ENCODE data around the gene NPB.

Gene NPB

GRCh38 chr17:81947189-81947588 lies 45.2 kb downstream of the NPB start, which contains the start of gene MYADML2:
Gene MYADML2 (minus strand): TSS chr17:81947233. CDS start chr17:81941741, 5,492 bp downstream.
- Histone ChIP-seq H4K20me1 (ENCODE audit: control insufficient read depth, insufficient read depth, low read depth, low read length) (no peaks in the 10 kb centered on the region), H3K4me2 (ENCODE audit: low read length) (no peak within 1 kb of the TSS), H3K9me2 (replicated peaks; ENCODE audit: control insufficient read depth, low read length) (no peaks in the 10 kb centered on the region), H3K4me1 (ENCODE audit: control insufficient read depth, low read length) (peaks cover 3% of the 10 kb centered on the region), H3K79me2 (ENCODE audit: control insufficient read depth, low read length) (no peaks in the 10 kb centered on the region), H3K27me3 (ENCODE audit: control insufficient read depth, low read length) (no peaks in the 10 kb centered on the region), H3K36me3 (ENCODE audit: control insufficient read depth, low read length) (no peaks in the 10 kb centered on the region), H3K27ac (ENCODE audit: low read depth, low read length) (no peak within 1 kb of the TSS), H3F3A (ENCODE audit: control insufficient read depth, insufficient read depth) (no peaks in the 10 kb centered on the region), H3K4me3 (ENCODE audit: low read length) (no peak within 1 kb of the TSS), H3K9me3 (ENCODE audit: control insufficient read depth, insufficient read depth, low read length) (no peaks in the 10 kb centered on the region)
- TF ChIP-seq CTCF (IDR thresholded peaks at IDR 0.05; ENCODE audit: low read depth, low read length, poor library complexity, severe bottlenecking) (no peak), EZH2phosphoT487 (IDR thresholded peaks at IDR 0.05; ENCODE audit: borderline replicate concordance, low read length) (no peak)

- H3K36me3 ChIP-seq (ENCODE audit: control insufficient read depth, low read length), result no peaks in the 10 kb centered on the region
- H3K27ac ChIP-seq (ENCODE audit: low read depth, low read length), result no peak overlapping the region
- no peaks in the 10 kb centered on the region for H3K9me3 ChIP-seq (ENCODE audit: control insufficient read depth, insufficient read depth, low read length)
- H3K4me2 ChIP-seq (ENCODE audit: low read length), result no peak overlapping the region
- peaks cover 3% of the 10 kb centered on the region; the same call in 1 of the 2 replicates for H3K4me1 ChIP-seq (ENCODE audit: control insufficient read depth, low read length)
- no peaks in the 10 kb centered on the region for H3K79me2 ChIP-seq (ENCODE audit: control insufficient read depth, low read length)
- H3K27me3 ChIP-seq (ENCODE audit: control insufficient read depth, low read length), result no peaks in the 10 kb centered on the region
- no peaks in the 10 kb centered on the region for H3K9me2 ChIP-seq (replicated peaks; ENCODE audit: control insufficient read depth, low read length)
- no peak overlapping the region for H3K4me3 ChIP-seq (ENCODE audit: low read length)
- TF ChIP-seq CTCF (IDR thresholded peaks at IDR 0.05; ENCODE audit: low read depth, low read length, poor library complexity, severe bottlenecking) (no peak), EZH2phosphoT487 (IDR thresholded peaks at IDR 0.05; ENCODE audit: borderline replicate concordance, low read length) (no peak)
- no peaks in the 10 kb centered on the region for H4K20me1 ChIP-seq (ENCODE audit: control insufficient read depth, insufficient read depth, low read depth, low read length)
- H3F3A ChIP-seq (ENCODE audit: control insufficient read depth, insufficient read depth), result no peaks in the 10 kb centered on the region
Measured at GRCh38 chr17:81948635-81949378, 46.8 kb downstream of the NPB start.

DNA sequence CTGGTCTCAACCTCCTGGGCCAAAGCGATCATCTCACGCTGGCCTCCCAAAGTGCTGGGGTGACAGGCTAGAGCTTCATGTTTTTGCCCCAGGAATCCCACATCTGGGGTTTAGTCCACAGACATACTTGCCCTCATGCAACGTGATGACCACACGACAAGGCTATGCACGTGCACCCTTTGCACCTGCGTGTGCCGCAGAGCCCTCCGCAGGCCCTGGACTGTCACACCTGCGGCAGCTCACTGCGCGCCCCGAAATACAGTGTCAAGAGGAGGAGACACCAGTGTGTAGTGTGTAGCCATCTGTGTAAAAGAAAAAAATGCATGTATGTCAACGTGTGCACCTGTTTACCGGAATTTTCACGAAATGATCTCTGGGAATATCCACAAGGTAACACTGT lies 48.5 kb downstream of the NPB start:
- Histone ChIP-seq H3F3A (ENCODE audit: control insufficient read depth, insufficient read depth) (no peaks in the 10 kb centered on the region), H3K27ac (ENCODE audit: low read depth, low read length) (no peak overlapping the region), H3K79me2 (ENCODE audit: control insufficient read depth, low read length) (no peaks in the 10 kb centered on the region), H3K9me2 (replicated peaks; ENCODE audit: control insufficient read depth, low read length) (no peaks in the 10 kb centered on the region), H4K20me1 (ENCODE audit: control insufficient read depth, insufficient read depth, low read depth, low read length) (no peaks in the 10 kb centered on the region), H3K4me3 (ENCODE audit: low read length) (no peak overlapping the region), H3K27me3 (ENCODE audit: control insufficient read depth, low read length) (no peaks in the 10 kb centered on the region), H3K4me2 (ENCODE audit: low read length) (no peak overlapping the region), H3K9me3 (ENCODE audit: control insufficient read depth, insufficient read depth, low read length) (no peaks in the 10 kb centered on the region), H3K36me3 (ENCODE audit: control insufficient read depth, low read length) (no peaks in the 10 kb centered on the region), H3K4me1 (ENCODE audit: control insufficient read depth, low read length) (peaks cover 3% of the 10 kb centered on the region; the same call in 1 of the 2 replicates)
- no peak for TF ChIP-seq EZH2phosphoT487 (IDR thresholded peaks at IDR 0.05; ENCODE audit: borderline replicate concordance, low read length)
- no peak for TF ChIP-seq CTCF (IDR thresholded peaks at IDR 0.05; ENCODE audit: low read depth, low read length, poor library complexity, severe bottlenecking)

All from DOHH2 (cell line).